ENCODE measurements around the gene TVP23A. TPM values are rescaled to one million over a fixed set of nuclear protein-coding genes. Genes with fewer than 3 reads are reported as not detected.

The TVP23A gene
- total RNA-seq, 1 donor from 2014 or later = 0.24 TPM

- Histone ChIP-seq H3K36me3 (no peaks in the 10 kb centered on the region), H3K4me3 (peak overlapping the region; percentile 0), H3K9me3 (no peaks in the 10 kb centered on the region), H3K27me3 (ENCODE audit: low read depth) (no peaks in the 10 kb centered on the region), H3K27ac (peak overlapping the region; percentile 90), H3K4me1 (peaks cover 63% of the 10 kb centered on the region)
- DNase-seq = peak; percentile 97
- no peak for TF ChIP-seq CTCF (IDR thresholded peaks at IDR 0.05)
- intact Hi-C loops (cut with DNase I) = no loop called here
- ATAC-seq = peak; percentile 88 to 92
Measured at GRCh38 chr16:10828851-10829366, 10.3 kb upstream of the TVP23A start.

DNA sequence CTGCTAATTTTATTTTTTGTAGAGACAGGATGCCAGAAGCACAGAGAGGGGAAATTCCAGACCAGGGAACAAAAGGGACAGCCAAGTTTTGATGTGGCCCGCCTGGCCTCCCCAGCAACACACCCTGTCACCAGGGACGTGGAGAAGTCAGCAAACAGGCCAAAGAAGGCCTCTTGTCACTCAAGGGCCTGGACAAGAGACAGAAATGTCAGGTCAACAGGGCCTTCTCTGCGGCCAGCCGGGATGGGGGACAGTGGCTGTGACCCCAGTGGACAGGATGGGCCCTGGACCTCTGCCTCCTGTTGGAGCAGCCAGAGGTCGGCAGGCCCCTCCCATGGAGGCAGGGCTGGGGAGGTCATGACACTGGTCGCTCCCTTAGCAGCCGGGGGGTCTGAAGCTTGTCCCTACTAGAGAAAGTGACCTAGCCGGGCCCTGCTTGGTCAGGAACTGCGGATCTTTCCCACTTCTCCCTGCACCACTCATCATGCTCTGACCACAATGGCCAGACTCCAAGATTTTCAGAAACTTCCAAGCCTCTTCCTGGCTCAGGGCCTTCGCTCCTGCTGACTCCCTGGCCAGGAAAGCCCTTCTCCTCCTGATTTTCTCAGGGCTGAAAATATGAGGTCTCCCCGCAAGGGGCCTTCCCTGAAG lies 9.2 kb upstream of the TVP23A start:
- peak; percentile 70 to 78 for ATAC-seq
- intact Hi-C loops (cut with DNase I) = no loop called here
- H3K27ac ChIP-seq = peak overlapping the region; percentile 90
- no peak overlapping the region for H3K4me3 ChIP-seq
- DNase-seq = peak; percentile 73
- no peak for TF ChIP-seq CTCF (IDR thresholded peaks at IDR 0.05)
- H3K9me3 ChIP-seq = no peaks in the 10 kb centered on the region
- peaks cover 65% of the 10 kb centered on the region for H3K4me1 ChIP-seq
- H3K36me3 ChIP-seq = no peaks in the 10 kb centered on the region
- no peaks in the 10 kb centered on the region for H3K27me3 ChIP-seq (ENCODE audit: low read depth)

DNA sequence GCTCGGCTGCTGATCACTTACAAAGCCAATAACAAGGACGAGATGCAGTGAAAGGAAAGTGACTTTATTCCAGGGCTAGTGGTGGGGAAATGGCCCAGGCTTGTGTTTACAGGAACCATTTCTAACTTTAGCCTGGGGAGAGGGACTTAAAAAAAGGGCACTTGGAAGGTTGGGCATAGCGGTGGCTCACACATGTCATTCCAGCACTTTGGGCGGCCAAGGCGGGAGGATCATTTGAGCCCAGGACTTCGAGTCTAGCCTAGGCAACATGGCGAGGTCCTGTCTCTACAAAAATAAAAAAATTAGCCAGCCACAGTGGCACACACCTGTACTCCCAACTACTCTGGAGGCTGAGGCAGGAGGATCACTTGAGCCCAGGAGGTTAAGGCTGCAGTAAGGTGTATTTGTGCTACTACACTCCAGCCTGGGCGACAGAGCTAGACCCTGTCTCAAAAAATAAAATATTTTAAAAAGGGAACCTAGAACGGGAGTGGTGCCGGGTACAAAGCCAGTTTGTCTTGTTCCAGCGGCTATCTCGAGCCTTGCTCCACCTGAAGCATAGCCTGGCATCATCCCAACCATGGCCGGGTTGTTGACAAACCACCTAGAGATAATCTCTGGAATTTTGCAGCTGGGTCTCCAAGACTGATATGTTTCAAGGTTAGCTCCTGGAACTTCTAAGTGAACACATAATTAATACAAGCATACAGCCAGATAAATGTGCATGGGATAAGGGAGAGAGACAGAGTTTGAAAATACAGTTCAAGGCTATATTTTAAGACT lies 5.7 kb upstream of the TVP23A start:
- intact Hi-C loops (cut with DNase I) = no loop called here

GRCh38 chr16:10822702-10823101 lies 4.1 kb upstream of the TVP23A start:
- H3K27me3 ChIP-seq (ENCODE audit: low read depth) = no peaks in the 10 kb centered on the region
- peaks cover 32% of the 10 kb centered on the region for H3K4me1 ChIP-seq
- intact Hi-C loops (cut with DNase I) = no loop called here
- H3K36me3 ChIP-seq = no peaks in the 10 kb centered on the region
- H3K27ac ChIP-seq = no peak overlapping the region
- no peaks in the 10 kb centered on the region for H3K9me3 ChIP-seq
- no peak overlapping the region for H3K4me3 ChIP-seq
- DNase-seq (no peak), ATAC-seq (no peak)
- TF ChIP-seq CTCF (IDR thresholded peaks at IDR 0.05) = no peak

More for the DNA sequence above, 5.7 kb upstream of the TVP23A start:
- Histone ChIP-seq H3K4me1 (peaks cover 48% of the 10 kb centered on the region), H3K27me3 (ENCODE audit: low read depth) (no peaks in the 10 kb centered on the region), H3K4me3 (no peak overlapping the region), H3K36me3 (no peaks in the 10 kb centered on the region), H3K9me3 (no peaks in the 10 kb centered on the region), H3K27ac (peak overlapping the region; percentile 65)
- peak in 1 of 2 donors; percentile 32 for ATAC-seq
- no peak for TF ChIP-seq CTCF (IDR thresholded peaks at IDR 0.05)
- DNase-seq = peak; percentile 84

DNA sequence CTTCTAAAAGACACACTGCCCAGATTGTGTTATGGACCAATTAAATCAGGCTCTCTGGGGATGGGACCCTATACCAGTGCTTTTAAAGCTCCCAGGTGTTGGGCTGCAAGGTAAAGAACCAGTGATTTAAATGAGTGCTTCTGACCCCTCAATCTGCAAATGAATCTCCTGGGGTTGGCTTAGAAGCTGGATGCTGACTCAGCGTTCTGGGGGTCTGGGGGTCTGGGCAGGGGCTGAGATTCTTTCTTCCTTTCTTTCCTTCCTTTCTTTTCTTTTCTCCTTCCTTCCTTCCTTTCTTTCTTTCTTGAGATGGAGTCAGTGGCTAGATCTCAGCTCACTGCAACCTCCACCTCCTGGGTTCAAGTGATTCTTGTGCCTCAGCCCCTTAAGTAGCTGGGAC lies 2.0 kb upstream of the TVP23A start:
- H3K27ac ChIP-seq = no peak overlapping the region
- intact Hi-C loops (cut with DNase I) = no loop called here
- ATAC-seq (no peak), DNase-seq (no peak)
- H3K36me3 ChIP-seq = no peaks in the 10 kb centered on the region
- H3K27me3 ChIP-seq (ENCODE audit: low read depth) = no peaks in the 10 kb centered on the region
- H3K9me3 ChIP-seq = no peaks in the 10 kb centered on the region
- H3K4me1 ChIP-seq = peaks cover 11% of the 10 kb centered on the region
- no peak for TF ChIP-seq CTCF (IDR thresholded peaks at IDR 0.05)
- H3K4me3 ChIP-seq = no peak overlapping the region

All from lower lobe of right lung (tissue), 2 donors.